HepG2 (cell line): ENCODE measurements around the gene OR5F1. TPM values are rescaled to one million over a fixed set of nuclear protein-coding genes. Genes with fewer than 3 reads are reported as not detected.

Source experiments
- ATAC-seq: fragments of 200-7000 bp; cut with Tn5 transposase; 3 replicates; pipeline ENCODE4 v1.9.1; 2020; ENCODE audit warnings: mild to moderate bottlenecking, moderate library complexity
- BruUV-seq: library from RNA; stranded (reverse); fragments of 400-500 nt; replicated peaks from 2 replicates; lab custom pipeline; 2021; lab: Mats Ljungman, UMichigan
- CTCF ChIA-PET: fragments of 300-600 bp; formaldehyde crosslinking; extraction: SDS; loops from one replicate; lab custom pipeline; 2021; ENCODE audit warnings: low total read pairs, inconsistent platforms, low intra/inter-chr PET ratio; lab: Yijun Ruan, JAX
- POLR2A ChIA-PET: fragments of 350-600 bp; sonication (Branson Sonifier 250); formaldehyde crosslinking; loops from one replicate; lab custom pipeline; 2020; ENCODE audit warnings: antibody characterized with exemption, inconsistent platforms; lab: Yijun Ruan, JAX
- DNase-seq: peaks from one replicate; pipeline ENCODE4 v3.0.0-alpha.2; 2015; ENCODE audit warnings: low spot score
- FAIRE-seq: peaks from 3 replicates; lab custom pipeline; 2011; peaks lifted over from hg19 to GRCh38; lab: Jason Lieb, UNC
- H2AFZ ChIP-seq: one replicate; pipeline ENCODE4 v1.6.1; 2011; ENCODE audit warnings: low read length, inconsistent platforms
- H3K27ac ChIP-seq: fragments of 300-600 bp; 3 replicates; pipeline ENCODE4 v1.8.0; 2011; ENCODE audit warnings: mixed run types, mild to moderate bottlenecking, mixed read lengths, low read length, inconsistent platforms; ENCODE audit not compliant: insufficient read depth; ENCODE audit errors: extremely low read length
- H3K27me3 ChIP-seq, 2 experiments: fragments of 200-600 bp in 1 of 2; 2 replicates in 1 of 2; 3 replicates in 1 of 2; pipeline versions ENCODE4 v1.6.0 to v1.8.0; 2011; ENCODE audit warnings: low read length in 2 of 2, mild to moderate bottlenecking in 2 of 2, moderate library complexity in 2 of 2, inconsistent platforms in 1 of 2; ENCODE audit not compliant: insufficient read depth in 2 of 2, control insufficient read depth in 1 of 2
- H3K36me3 ChIP-seq, 2 experiments: fragments of 200-600 bp in 1 of 2; replicated peaks in 1 of 2; 2 replicates in 1 of 2; 3 replicates in 1 of 2; pipeline versions ENCODE4 v1.5.1 to v1.8.0; 2011; ENCODE audit warnings: low read length in 2 of 2, inconsistent platforms in 1 of 2; ENCODE audit not compliant: insufficient read depth in 2 of 2, control insufficient read depth in 1 of 2
- H3K4me1 ChIP-seq: 2 replicates; pipeline ENCODE4 v1.5.1; 2012; ENCODE audit warnings: low read length, inconsistent platforms; ENCODE audit not compliant: insufficient read depth
- H3K4me2 ChIP-seq: 2 replicates; pipeline ENCODE4 v1.6.0; 2011; ENCODE audit warnings: low read depth, low read length, inconsistent platforms
- H3K4me3 ChIP-seq, 3 experiments: fragments of 200-600 bp in 1 of 3; sonication (generic), shearing (Covaris generic) in 1 of 3; replicated peaks in 1 of 3; 2 replicates each; pipeline ENCODE4 v1.5.1; 2011 to 2016; ENCODE audit warnings: low read length in 3 of 3, inconsistent platforms in 2 of 3, low read depth in 2 of 3, mild to moderate bottlenecking in 2 of 3, control low read depth in 1 of 3, mixed read lengths in 1 of 3; ENCODE audit not compliant: insufficient read depth in 1 of 3
- H3K79me2 ChIP-seq: one replicate; pipeline ENCODE4 v1.6.1; 2011; ENCODE audit warnings: low read length, inconsistent platforms; ENCODE audit not compliant: insufficient read depth
- H3K9ac ChIP-seq: 2 replicates; pipeline ENCODE4 v1.6.0; 2011; ENCODE audit warnings: mild to moderate bottlenecking, low read depth, low read length, inconsistent platforms; ENCODE audit not compliant: insufficient read depth
- H3K9me3 ChIP-seq: 2 replicates; pipeline ENCODE4 v1.5.1; 2012; ENCODE audit warnings: mild to moderate bottlenecking, low read length
- H4K20me1 ChIP-seq: 2 replicates; pipeline ENCODE4 v1.6.0; 2011; ENCODE audit warnings: inconsistent platforms, mild to moderate bottlenecking, low read length, moderate library complexity; ENCODE audit not compliant: insufficient read depth
- CEBPB ChIP-seq: IDR thresholded peaks from 2 replicates; pipeline ENCODE4 v1.6.1; 2011; ENCODE audit warnings: low read depth, low read length, improper control_type of control experiment, borderline replicate concordance
- CHD2 ChIP-seq: IDR thresholded peaks from 2 replicates; pipeline ENCODE4 v1.6.1; 2011; ENCODE audit warnings: low read depth, low read length, improper control_type of control experiment
- GTF2F1 ChIP-seq: fragments of 150-350 bp; IDR thresholded peaks from 2 replicates; pipeline ENCODE4 v1.6.1; 2014; ENCODE audit warnings: low read length
- HMGA1 ChIP-seq: sonication (generic); formaldehyde crosslinking; conservative IDR thresholded peaks from 2 replicates; pipeline ENCODE4 v1.4.0; 2020; ENCODE audit warnings: missing genetic modification reagents
- U2AF2 ChIP-seq: fragments of 200-400 bp; formaldehyde crosslinking; IDR thresholded peaks from 2 replicates; pipeline ENCODE4 v1.6.1; 2017; ENCODE audit warnings: low read depth, mild to moderate bottlenecking, low read length
- ZFP1 ChIP-seq: IDR thresholded peaks from 2 replicates; pipeline ENCODE4 v1.6.1; 2016
- ZMYM4 ChIP-seq: sonication (generic); formaldehyde crosslinking; IDR thresholded peaks from 2 replicates; pipeline ENCODE4 v1.8.1; 2023; ENCODE audit warnings: mild to moderate bottlenecking, missing genetic modification reagents
- ZNF207 ChIP-seq: fragments of 450-650 bp; IDR thresholded peaks from 2 replicates; pipeline ENCODE4 v1.6.1; 2016; ENCODE audit warnings: antibody characterized with exemption, borderline replicate concordance
- ZNF253 ChIP-seq: sonication (generic); formaldehyde crosslinking; IDR thresholded peaks from 2 replicates; pipeline ENCODE4 v1.8.0; 2022; ENCODE audit warnings: mild to moderate bottlenecking, missing genetic modification reagents, borderline replicate concordance
- ZNF34 ChIP-seq: sonication (generic); formaldehyde crosslinking; IDR thresholded peaks from 2 replicates; pipeline ENCODE4 v1.4.0; 2020; ENCODE audit warnings: mild to moderate bottlenecking, missing genetic modification reagents, borderline replicate concordance
- ZNF44 ChIP-seq: sonication (generic); formaldehyde crosslinking; IDR thresholded peaks from 2 replicates; pipeline ENCODE4 v1.5.1; 2020; ENCODE audit warnings: mild to moderate bottlenecking, missing genetic modification reagents
- ZNF788 ChIP-seq: sonication (generic); formaldehyde crosslinking; IDR thresholded peaks from 2 replicates; pipeline ENCODE4 v1.5.0; 2020; ENCODE audit warnings: mild to moderate bottlenecking, missing genetic modification reagents, borderline replicate concordance
- WGBS: methylation state at CpG from one replicate; pipeline ENCODE4 v1.1.6; 2017; ENCODE audit warnings: low lambda C conversion rate; 5-methylcytosine and 5-hydroxymethylcytosine counted together
- in situ Hi-C: cut with HindIII; loops from 2 replicates; pipeline ENCODE4 v1.10.0; 2017; ENCODE audit warnings: low pct_unique_long_range_greater_than_20kb; ENCODE audit not compliant: extremely low pct_ligation_motif_present
- intact Hi-C: fragments of 100-400 bp; cut with micrococcal nuclease; formaldehyde crosslinking; loops from one replicate; pipeline ENCODE4 v1.10.0; 2022; ENCODE audit not compliant: unreplicated experiment
- polyA plus RNA-seq, 8 experiments: library from polyadenylated mRNA; depleted of rRNA in 3 of 8; stranded (reverse) in 7 of 8; unstranded in 1 of 8; fragments of >200 nt; fragmentation: Illumina TruSeq in 4 of 8; extraction: Trizol in 4 of 8; gene quantifications; 2 replicates each; pipeline versions ENCODE4 v1.2.1 to v1.2.3, GENCODE V29; 2011 to 2016; ENCODE audit warnings: low read depth in 4 of 8, missing spikeins in 1 of 8, mixed read lengths in 1 of 8; ENCODE audit not compliant: insufficient read depth in 1 of 8
- total RNA-seq, 5 experiments: library from RNA; depleted of rRNA; stranded (reverse); fragments of >200 nt; fragmentation: Illumina TruSeq; extraction: Trizol; gene quantifications; 2 replicates each; pipeline ENCODE4 v1.2.3, GENCODE V29; 2016; ENCODE audit warnings: low read depth in 1 of 5
- TF ChIP-seq, protein P1 (sequence below): sonication (generic); formaldehyde crosslinking; IDR thresholded peaks from one replicate; pipeline ENCODE4 v1.5.1; 2020; ENCODE audit warnings: mild to moderate bottlenecking, missing genetic modification reagents; ENCODE audit errors: not compliant biosample characterization

Gene OR5F1
- total and polyA plus RNA-seq, 2 of the 13 experiments (the other 11 are each of a cell fraction or from before 2014, with no cell fraction given), result not detected

DNA sequence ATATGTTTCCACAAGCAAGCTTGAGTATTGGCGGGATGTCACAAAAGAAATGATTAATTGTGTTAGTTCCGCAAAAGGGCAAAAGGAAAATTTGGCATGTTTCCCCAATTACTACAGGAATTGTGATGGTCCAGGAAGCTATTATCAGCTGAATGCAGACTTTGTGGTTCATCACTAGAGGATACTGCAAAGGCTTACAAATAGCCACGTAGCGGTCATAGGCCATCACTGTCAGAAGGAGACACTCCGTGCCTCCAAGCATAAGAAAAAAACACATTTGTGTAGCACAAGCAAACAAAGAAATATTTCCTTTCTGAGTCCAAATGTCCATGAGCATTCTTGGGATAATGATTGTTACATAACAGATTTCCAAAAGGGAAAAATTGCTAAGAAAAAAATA is 26.5 kb downstream of the OR5F1 start:
- H3K9me3 ChIP-seq, result no peaks in the 10 kb centered on the region
- no peak overlapping the region for H3K9ac ChIP-seq
- no peak for TF ChIP-seq ZNF207
- TF ChIP-seq ZNF253 (CRISPR knock-in tag), result no peak
- no peak for TF ChIP-seq ZNF44
- no peak for TF ChIP-seq GTF2F1
- TF ChIP-seq ZNF34 (CRISPR knock-in tag), result no peak
- no peak for TF ChIP-seq HMGA1
- no peak for TF ChIP-seq ZFP1
- TF ChIP-seq CHD2, result no peak
- TF ChIP-seq ZNF788 (CRISPR knock-in tag), result no peak
- no peak for TF ChIP-seq CEBPB
- no peak for TF ChIP-seq U2AF2
- 19% methylated on average over 5 of the region's 5 CpGs for WGBS
- no peak overlapping the region for H3K4me3 ChIP-seq
- no TSS peak for BruUV-seq
- ATAC-seq, result no peak
- intact Hi-C loops (no loop called here), in situ Hi-C loops (no loop called here)
- ChIA-PET POLR2A (no interaction called here), CTCF (no interaction called here)
- no peak overlapping the region for H2AFZ ChIP-seq
- DNase-seq, result no peak
- no peak overlapping the region for H3K4me2 ChIP-seq
- H3K4me1 ChIP-seq, result no peaks in the 10 kb centered on the region
- H3K27ac ChIP-seq, result no peak overlapping the region
- H4K20me1 ChIP-seq, result no peaks in the 10 kb centered on the region
- H3K36me3 ChIP-seq, result no peaks in the 10 kb centered on the region
- H3K27me3 ChIP-seq, result no peaks in the 10 kb centered on the region
- H3K79me2 ChIP-seq, result no peaks in the 10 kb centered on the region
- no peak for FAIRE-seq

DNA sequence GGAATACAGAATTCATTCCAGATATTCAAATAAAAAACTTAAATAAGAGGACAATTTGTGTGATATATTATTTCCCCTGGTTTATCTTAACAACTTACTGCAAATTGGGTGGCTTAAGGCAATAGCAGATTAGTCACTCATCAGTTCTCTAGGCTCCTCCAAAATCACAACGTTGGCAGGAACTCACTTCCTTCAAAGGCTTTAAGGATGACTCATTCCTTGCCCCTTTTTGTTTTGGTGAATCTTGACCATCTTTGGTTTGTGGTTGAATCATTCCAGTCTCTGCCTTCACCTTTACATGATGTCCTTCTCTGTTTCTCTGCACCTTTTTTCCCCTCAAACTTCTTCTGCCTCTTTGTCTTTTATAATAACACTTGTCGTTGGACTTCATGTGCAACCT is 28.0 kb downstream of the OR5F1 start:
- Histone ChIP-seq H4K20me1 (no peaks in the 10 kb centered on the region), H3K27ac (no peak overlapping the region), H2AFZ (no peak overlapping the region), H3K36me3 (no peaks in the 10 kb centered on the region), H3K4me3 (no peak overlapping the region), H3K9ac (no peak overlapping the region), H3K27me3 (no peaks in the 10 kb centered on the region), H3K4me1 (no peaks in the 10 kb centered on the region), H3K9me3 (no peaks in the 10 kb centered on the region), H3K79me2 (no peaks in the 10 kb centered on the region), H3K4me2 (no peak overlapping the region)
- 19% methylated on average over 2 of the region's 2 CpGs for WGBS
- ChIA-PET CTCF (no interaction called here), POLR2A (no interaction called here)
- ATAC-seq, result no peak
- in situ Hi-C loops (no loop called here), intact Hi-C loops (no loop called here)
- FAIRE-seq, result no peak
- no TSS peak for BruUV-seq
- DNase-seq, result no peak
- TF ChIP-seq, protein P1, sequence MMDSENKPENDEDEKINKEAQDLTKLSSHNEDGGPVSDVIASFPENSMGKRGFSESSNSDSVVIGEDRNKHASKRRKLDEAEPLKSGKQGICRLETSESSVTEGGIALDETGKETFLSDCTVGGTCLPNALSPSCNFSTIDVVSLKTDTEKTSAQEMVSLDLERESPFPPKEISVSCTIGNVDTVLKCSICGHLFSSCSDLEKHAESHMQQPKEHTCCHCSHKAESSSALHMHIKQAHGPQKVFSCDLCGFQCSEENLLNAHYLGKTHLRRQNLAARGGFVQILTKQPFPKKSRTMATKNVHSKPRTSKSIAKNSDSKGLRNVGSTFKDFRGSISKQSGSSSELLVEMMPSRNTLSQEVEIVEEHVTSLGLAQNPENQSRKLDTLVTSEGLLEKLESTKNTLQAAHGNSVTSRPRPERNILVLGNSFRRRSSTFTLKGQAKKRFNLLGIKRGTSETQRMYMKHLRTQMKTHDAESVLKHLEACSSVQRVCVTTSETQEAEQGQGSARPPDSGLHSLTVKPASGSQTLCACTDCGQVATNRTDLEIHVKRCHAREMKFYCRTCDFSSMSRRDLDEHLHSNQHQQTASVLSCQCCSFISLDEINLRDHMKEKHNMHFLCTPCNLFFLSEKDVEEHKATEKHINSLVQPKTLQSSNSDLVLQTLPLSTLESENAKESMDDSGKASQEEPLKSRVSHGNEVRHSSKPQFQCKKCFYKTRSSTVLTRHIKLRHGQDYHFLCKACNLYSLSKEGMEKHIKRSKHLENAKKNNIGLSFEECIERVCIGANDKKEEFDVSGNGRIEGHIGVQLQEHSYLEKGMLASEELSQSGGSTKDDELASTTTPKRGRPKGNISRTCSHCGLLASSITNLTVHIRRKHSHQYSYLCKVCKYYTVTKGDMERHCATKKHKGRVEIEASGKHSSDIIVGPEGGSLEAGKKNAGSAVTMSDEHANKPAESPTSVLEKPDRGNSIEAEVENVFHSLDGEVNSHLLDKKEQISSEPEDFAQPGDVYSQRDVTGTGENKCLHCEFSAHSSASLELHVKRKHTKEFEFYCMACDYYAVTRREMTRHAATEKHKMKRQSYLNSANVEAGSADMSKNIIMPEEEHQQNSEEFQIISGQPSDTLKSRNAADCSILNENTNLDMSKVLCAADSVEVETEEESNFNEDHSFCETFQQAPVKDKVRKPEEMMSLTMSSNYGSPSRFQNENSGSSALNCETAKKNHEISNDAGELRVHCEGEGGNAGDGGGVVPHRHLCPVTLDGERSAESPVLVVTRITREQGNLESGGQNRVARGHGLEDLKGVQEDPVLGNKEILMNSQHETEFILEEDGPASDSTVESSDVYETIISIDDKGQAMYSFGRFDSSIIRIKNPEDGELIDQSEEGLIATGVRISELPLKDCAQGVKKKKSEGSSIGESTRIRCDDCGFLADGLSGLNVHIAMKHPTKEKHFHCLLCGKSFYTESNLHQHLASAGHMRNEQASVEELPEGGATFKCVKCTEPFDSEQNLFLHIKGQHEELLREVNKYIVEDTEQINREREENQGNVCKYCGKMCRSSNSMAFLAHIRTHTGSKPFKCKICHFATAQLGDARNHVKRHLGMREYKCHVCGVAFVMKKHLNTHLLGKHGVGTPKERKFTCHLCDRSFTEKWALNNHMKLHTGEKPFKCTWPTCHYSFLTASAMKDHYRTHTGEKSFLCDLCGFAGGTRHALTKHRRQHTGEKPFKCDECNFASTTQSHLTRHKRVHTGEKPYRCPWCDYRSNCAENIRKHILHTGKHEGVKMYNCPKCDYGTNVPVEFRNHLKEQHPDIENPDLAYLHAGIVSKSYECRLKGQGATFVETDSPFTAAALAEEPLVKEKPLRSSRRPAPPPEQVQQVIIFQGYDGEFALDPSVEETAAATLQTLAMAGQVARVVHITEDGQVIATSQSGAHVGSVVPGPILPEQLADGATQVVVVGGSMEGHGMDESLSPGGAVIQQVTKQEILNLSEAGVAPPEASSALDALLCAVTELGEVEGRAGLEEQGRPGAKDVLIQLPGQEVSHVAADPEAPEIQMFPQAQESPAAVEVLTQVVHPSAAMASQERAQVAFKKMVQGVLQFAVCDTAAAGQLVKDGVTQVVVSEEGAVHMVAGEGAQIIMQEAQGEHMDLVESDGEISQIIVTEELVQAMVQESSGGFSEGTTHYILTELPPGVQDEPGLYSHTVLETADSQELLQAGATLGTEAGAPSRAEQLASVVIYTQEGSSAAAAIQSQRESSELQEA (CRISPR knock-in tag), result no peak
- no peak for TF ChIP-seq ZMYM4 (CRISPR knock-in tag)
